Liver (tissue), 9 donors: ENCODE results near the gene VWA5B1. TPM values are rescaled to one million over a fixed set of nuclear protein-coding genes. Genes with fewer than 3 reads are reported as not detected.

ENCODE experiments used
- DNase-seq: peaks from one replicate; pipeline ENCODE4 v3.0.0-alpha.2; 2017; ENCODE audit warnings: low spot score
- H3K27ac ChIP-seq, 2 donors: one replicate each; pipeline ENCODE4 v1.7.0; 2013; ENCODE audit warnings: inconsistent platforms in 2 of 2, low read length in 2 of 2, control low read depth in 1 of 2, low read depth in 1 of 2, mild to moderate bottlenecking in 1 of 2
- H3K27me3 ChIP-seq, 4 donors: one replicate each; pipeline versions ENCODE4 v1.6.1 to v1.7.0; 2013; ENCODE audit warnings: low read length in 3 of 4, inconsistent platforms in 1 of 4, mild to moderate bottlenecking in 1 of 4, moderate library complexity in 1 of 4; ENCODE audit not compliant: control insufficient read depth in 4 of 4, insufficient read depth in 4 of 4
- H3K36me3 ChIP-seq, 4 donors: one replicate each; pipeline versions ENCODE4 v1.6.1 to v1.7.0; 2013; ENCODE audit warnings: low read length in 3 of 4, mild to moderate bottlenecking in 3 of 4, low read depth in 1 of 4, moderate library complexity in 1 of 4; ENCODE audit not compliant: control insufficient read depth in 4 of 4, insufficient read depth in 3 of 4
- H3K4me1 ChIP-seq, 4 donors: one replicate each; pipeline versions ENCODE4 v1.6.1 to v1.7.0; 2013; ENCODE audit warnings: low read length in 3 of 4, mild to moderate bottlenecking in 3 of 4, moderate library complexity in 1 of 4; ENCODE audit not compliant: control insufficient read depth in 4 of 4, insufficient read depth in 4 of 4
- H3K4me3 ChIP-seq, 3 donors: one replicate each; pipeline versions ENCODE4 v1.6.1 to v1.7.0; 2013; ENCODE audit warnings: low read length in 3 of 3, control low read depth in 1 of 3, low read depth in 1 of 3, mild to moderate bottlenecking in 1 of 3
- H3K9ac ChIP-seq, 2 donors: one replicate each; pipeline ENCODE4 v1.7.0; 2013; ENCODE audit warnings: low read length in 2 of 2, mild to moderate bottlenecking in 2 of 2, moderate library complexity in 2 of 2, control low read depth in 1 of 2, low read depth in 1 of 2
- H3K9me3 ChIP-seq, 4 donors: one replicate each; pipeline versions ENCODE4 v1.6.1 to v1.7.0; 2013; ENCODE audit warnings: low read length in 3 of 4; ENCODE audit not compliant: control insufficient read depth in 4 of 4
- ATF3 ChIP-seq: IDR thresholded peaks from 2 replicates; pipeline ENCODE4 v1.6.1; 2016; ENCODE audit warnings: antibody characterized with exemption
- EGR1 ChIP-seq, 2 donors: IDR thresholded peaks; 2 replicates each; pipeline ENCODE4 v1.6.1; 2016 to 2018; ENCODE audit warnings: antibody characterized with exemption in 2 of 2, low read depth in 2 of 2
- FOXA1 ChIP-seq: IDR thresholded peaks from 2 replicates; pipeline ENCODE4 v1.6.1; 2016; ENCODE audit warnings: antibody characterized with exemption
- FOXA2 ChIP-seq: IDR thresholded peaks from 2 replicates; pipeline ENCODE4 v1.6.1; 2016; ENCODE audit warnings: antibody characterized with exemption
- GABPA ChIP-seq, 2 donors: IDR thresholded peaks in 1 of 2; conservative IDR thresholded peaks in 1 of 2; 2 replicates each; pipeline ENCODE4 v1.6.1; 2016; ENCODE audit warnings: antibody characterized with exemption in 2 of 2, mild to moderate bottlenecking in 1 of 2, moderate library complexity in 1 of 2
- HNF4A ChIP-seq, 2 donors: conservative IDR thresholded peaks; 2 replicates each; pipeline ENCODE4 v1.6.1; 2016; ENCODE audit warnings: antibody characterized with exemption in 2 of 2, mild to moderate bottlenecking in 2 of 2
- HNF4G ChIP-seq: IDR thresholded peaks from 2 replicates; pipeline ENCODE4 v1.6.1; 2016; ENCODE audit warnings: antibody characterized with exemption
- JUND ChIP-seq, 2 donors: IDR thresholded peaks; 2 replicates each; pipeline ENCODE4 v1.6.1; 2016; ENCODE audit warnings: antibody characterized with exemption in 2 of 2
- NR2F2 ChIP-seq: IDR thresholded peaks from 2 replicates; pipeline ENCODE4 v1.6.1; 2016; ENCODE audit warnings: antibody characterized with exemption
- RAD21 ChIP-seq, 2 donors: IDR thresholded peaks; 2 replicates each; pipeline ENCODE4 v1.6.1; 2016; ENCODE audit warnings: antibody characterized with exemption in 2 of 2, mild to moderate bottlenecking in 2 of 2
- RXRA ChIP-seq, 2 donors: IDR thresholded peaks; 2 replicates each; pipeline ENCODE4 v1.6.1; 2017 to 2018; ENCODE audit warnings: antibody characterized with exemption in 2 of 2, mild to moderate bottlenecking in 1 of 2
- SP1 ChIP-seq: IDR thresholded peaks from 2 replicates; pipeline ENCODE4 v1.6.1; 2018; ENCODE audit warnings: antibody characterized with exemption, mild to moderate bottlenecking
- TAF1 ChIP-seq: conservative IDR thresholded peaks from 2 replicates; pipeline ENCODE4 v1.6.1; 2016; ENCODE audit warnings: antibody characterized with exemption, mild to moderate bottlenecking
- YY1 ChIP-seq: IDR thresholded peaks from 2 replicates; pipeline ENCODE4 v1.6.1; 2016; ENCODE audit warnings: antibody characterized with exemption, mild to moderate bottlenecking
- ZBTB33 ChIP-seq: IDR thresholded peaks from 2 replicates; pipeline ENCODE4 v1.6.1; 2016; ENCODE audit warnings: antibody characterized with exemption
- WGBS: extraction: QIAGEN DNeasy Blood & Tissue Kit; methylation state at CpG from one replicate; pipeline ENCODE4 v1.1.7; 2013; 5-methylcytosine and 5-hydroxymethylcytosine counted together
- polyA plus RNA-seq, 2 donors: library from polyadenylated mRNA; stranded (reverse) in 1 of 2; unstranded in 1 of 2; fragments of 200-250 nt in 1 of 2; fragments of >200 nt in 1 of 2; fragmentation: Nextera tagmentation in 1 of 2; extraction: Ambion mirVana in 1 of 2; gene quantifications; one replicate each; pipeline versions ENCODE4 v1.2.1 to v1.2.3, GENCODE V29; 2013 to 2015
- total RNA-seq, 2 donors: library from RNA; depleted of rRNA; stranded (reverse); fragments of >200 nt; gene quantifications; one replicate each; pipeline ENCODE4 v1.2.3, GENCODE V29; 2014
- TF ChIP-seq, protein P1 (sequence below): IDR thresholded peaks from 2 replicates; pipeline ENCODE4 v1.6.1; 2016; ENCODE audit warnings: antibody characterized with exemption, mild to moderate bottlenecking
- TF ChIP-seq, protein P2 (sequence below): IDR thresholded peaks from 2 replicates; pipeline ENCODE4 v1.6.1; 2016; ENCODE audit warnings: antibody characterized with exemption
- donor health status: healthy.
- donor health status: healthy.
- donor health status: healthy.
- donor health status: healthy.
- donor health status: healthy.

The VWA5B1 gene
- total and polyA plus RNA-seq, 4 donors: not detected

DNA sequence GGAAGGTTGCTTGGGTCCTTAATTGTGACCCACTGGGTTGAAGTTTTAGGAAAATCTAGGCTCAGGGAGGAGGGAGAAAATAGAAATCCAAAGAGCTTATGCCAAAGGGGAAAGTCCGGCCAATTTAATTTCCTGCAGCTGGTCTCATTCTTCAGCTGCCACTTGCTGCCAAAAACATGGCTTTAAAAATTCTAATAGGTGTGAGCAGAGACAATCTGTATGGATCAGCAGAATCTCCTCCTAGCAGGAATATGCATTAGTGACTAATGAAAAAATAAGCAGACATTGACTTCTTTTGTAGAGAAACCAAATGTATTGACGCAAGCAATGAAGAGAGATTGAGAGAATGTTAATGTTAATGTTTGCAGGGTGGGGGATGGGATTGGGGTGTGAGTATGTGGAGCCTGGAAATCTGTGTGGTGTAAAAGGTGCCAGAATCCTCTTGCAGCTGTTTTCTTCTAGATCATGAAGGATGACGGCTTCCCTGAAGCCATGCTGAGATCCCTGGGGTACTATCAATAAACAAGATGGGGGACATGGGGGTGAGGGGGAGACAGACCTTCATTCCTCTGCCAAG is 35.3 kb downstream of the VWA5B1 start:
- DNase-seq: no peak
- H3K4me1 ChIP-seq: no peaks in the 10 kb centered on the region
- no peaks in the 10 kb centered on the region for H3K36me3 ChIP-seq
- H3K9ac ChIP-seq: no peak overlapping the region
- H3K27ac ChIP-seq: no peak overlapping the region
- WGBS: 54% methylated on average over 3 of the region's 3 CpGs
- peaks cover 0 to 8% (median 0%) of the 10 kb centered on the region in 4 donors for H3K27me3 ChIP-seq
- no peak for TF ChIP-seq YY1
- no peaks in the 10 kb centered on the region for H3K9me3 ChIP-seq
- no peak overlapping the region for H3K4me3 ChIP-seq

DNA sequence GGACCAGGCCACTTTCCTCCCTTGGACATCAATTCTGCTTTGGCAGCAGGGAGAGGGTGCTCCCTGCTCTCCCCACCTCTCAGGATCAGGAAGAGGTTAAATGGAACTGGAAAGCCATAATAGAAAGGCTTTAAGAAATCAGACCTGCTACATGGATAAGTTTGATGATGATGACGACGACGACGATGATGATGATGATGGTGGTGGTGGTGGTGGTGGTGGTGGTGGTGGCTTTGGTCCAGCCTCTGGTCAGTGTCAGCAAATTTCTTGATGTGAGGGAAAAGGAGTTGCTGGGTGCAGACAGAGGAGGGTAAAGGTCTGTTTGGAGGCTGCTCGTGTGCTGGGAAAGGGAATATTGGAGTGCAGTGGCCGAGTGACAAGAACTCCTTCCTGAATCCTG is 36.8 kb downstream of the VWA5B1 start:
- no peak overlapping the region for H3K4me3 ChIP-seq
- WGBS: 71% methylated on average over 6 of the region's 6 CpGs
- H3K36me3 ChIP-seq: no peaks in the 10 kb centered on the region
- no peak overlapping the region for H3K27ac ChIP-seq
- DNase-seq: no peak
- H3K9ac ChIP-seq: no peak overlapping the region
- no peaks in the 10 kb centered on the region for H3K9me3 ChIP-seq
- H3K27me3 ChIP-seq: peaks cover 0 to 8% (median 0%) of the 10 kb centered on the region in 4 donors
- TF ChIP-seq FOXA2: no peak
- no peak for TF ChIP-seq ATF3
- no peak for TF ChIP-seq NR2F2
- no peak for TF ChIP-seq ZBTB33
- TF ChIP-seq RAD21 (IDR thresholded peaks at IDR 0.05): no peak
- TF ChIP-seq HNF4G: no peak
- no peak for TF ChIP-seq TAF1
- no peak for TF ChIP-seq HNF4A (conservative IDR thresholded peaks at IDR 0.05)
- no peak for TF ChIP-seq EGR1 (IDR thresholded peaks at IDR 0.05; ENCODE audit: low read depth in 2 of 2)
- TF ChIP-seq GABPA (IDR thresholded peaks at IDR 0.05 in 1 of 2, conservative IDR thresholded peaks at IDR 0.05 in 1 of 2): no peak
- no peak for TF ChIP-seq JUND (IDR thresholded peaks at IDR 0.05)
- no peak for TF ChIP-seq SP1
- no peak for TF ChIP-seq FOXA1
- TF ChIP-seq, protein P1, sequence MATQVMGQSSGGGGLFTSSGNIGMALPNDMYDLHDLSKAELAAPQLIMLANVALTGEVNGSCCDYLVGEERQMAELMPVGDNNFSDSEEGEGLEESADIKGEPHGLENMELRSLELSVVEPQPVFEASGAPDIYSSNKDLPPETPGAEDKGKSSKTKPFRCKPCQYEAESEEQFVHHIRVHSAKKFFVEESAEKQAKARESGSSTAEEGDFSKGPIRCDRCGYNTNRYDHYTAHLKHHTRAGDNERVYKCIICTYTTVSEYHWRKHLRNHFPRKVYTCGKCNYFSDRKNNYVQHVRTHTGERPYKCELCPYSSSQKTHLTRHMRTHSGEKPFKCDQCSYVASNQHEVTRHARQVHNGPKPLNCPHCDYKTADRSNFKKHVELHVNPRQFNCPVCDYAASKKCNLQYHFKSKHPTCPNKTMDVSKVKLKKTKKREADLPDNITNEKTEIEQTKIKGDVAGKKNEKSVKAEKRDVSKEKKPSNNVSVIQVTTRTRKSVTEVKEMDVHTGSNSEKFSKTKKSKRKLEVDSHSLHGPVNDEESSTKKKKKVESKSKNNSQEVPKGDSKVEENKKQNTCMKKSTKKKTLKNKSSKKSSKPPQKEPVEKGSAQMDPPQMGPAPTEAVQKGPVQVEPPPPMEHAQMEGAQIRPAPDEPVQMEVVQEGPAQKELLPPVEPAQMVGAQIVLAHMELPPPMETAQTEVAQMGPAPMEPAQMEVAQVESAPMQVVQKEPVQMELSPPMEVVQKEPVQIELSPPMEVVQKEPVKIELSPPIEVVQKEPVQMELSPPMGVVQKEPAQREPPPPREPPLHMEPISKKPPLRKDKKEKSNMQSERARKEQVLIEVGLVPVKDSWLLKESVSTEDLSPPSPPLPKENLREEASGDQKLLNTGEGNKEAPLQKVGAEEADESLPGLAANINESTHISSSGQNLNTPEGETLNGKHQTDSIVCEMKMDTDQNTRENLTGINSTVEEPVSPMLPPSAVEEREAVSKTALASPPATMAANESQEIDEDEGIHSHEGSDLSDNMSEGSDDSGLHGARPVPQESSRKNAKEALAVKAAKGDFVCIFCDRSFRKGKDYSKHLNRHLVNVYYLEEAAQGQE: no peak
- TF ChIP-seq, protein P2, sequence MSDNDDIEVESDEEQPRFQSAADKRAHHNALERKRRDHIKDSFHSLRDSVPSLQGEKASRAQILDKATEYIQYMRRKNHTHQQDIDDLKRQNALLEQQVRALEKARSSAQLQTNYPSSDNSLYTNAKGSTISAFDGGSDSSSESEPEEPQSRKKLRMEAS: no peak
- no peak for TF ChIP-seq RXRA (IDR thresholded peaks at IDR 0.05)
- no peaks in the 10 kb centered on the region for H3K4me1 ChIP-seq
